Lower leg skin (tissue), 3 donors: ENCODE measurements around the gene ZFYVE19.

Experiments
- POLR2A ChIP-seq, 2 donors: fragments of 450-650 bp; IDR thresholded peaks; one replicate each; pipeline ENCODE4 v1.6.1; 2016 to 2017; ENCODE audit warnings: antibody characterized with exemption in 2 of 2, mild to moderate bottlenecking in 1 of 2, moderate library complexity in 1 of 2
- TF ChIP-seq, protein P1 (sequence below), 3 donors: fragments of 450-650 bp; IDR thresholded peaks; one replicate each; pipeline ENCODE4 v1.5.1; 2016; ENCODE audit warnings: antibody characterized with exemption in 3 of 3, mild to moderate bottlenecking in 3 of 3, moderate library complexity in 2 of 3

DNA sequence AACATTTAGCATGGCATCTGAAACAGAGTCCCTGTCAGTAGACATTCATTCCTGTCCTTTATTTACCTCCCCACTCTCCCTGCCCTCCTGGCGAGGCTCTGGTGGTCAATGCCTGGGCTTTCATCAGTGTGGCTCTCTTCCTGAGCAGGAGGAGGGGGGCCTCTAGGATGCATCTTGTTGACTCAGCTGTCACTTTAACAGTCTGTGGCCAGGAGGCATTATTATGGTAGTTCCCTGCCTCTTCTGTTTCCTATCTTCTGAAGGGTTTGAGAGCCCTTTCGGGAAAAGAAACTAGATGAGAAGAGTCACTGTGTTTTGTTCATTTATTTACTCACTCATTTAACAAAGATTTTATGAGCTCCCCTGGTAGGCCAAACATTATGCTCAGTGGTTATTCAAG lies 24.0 kb downstream of the ZFYVE19 start:
- TF ChIP-seq, protein P1, sequence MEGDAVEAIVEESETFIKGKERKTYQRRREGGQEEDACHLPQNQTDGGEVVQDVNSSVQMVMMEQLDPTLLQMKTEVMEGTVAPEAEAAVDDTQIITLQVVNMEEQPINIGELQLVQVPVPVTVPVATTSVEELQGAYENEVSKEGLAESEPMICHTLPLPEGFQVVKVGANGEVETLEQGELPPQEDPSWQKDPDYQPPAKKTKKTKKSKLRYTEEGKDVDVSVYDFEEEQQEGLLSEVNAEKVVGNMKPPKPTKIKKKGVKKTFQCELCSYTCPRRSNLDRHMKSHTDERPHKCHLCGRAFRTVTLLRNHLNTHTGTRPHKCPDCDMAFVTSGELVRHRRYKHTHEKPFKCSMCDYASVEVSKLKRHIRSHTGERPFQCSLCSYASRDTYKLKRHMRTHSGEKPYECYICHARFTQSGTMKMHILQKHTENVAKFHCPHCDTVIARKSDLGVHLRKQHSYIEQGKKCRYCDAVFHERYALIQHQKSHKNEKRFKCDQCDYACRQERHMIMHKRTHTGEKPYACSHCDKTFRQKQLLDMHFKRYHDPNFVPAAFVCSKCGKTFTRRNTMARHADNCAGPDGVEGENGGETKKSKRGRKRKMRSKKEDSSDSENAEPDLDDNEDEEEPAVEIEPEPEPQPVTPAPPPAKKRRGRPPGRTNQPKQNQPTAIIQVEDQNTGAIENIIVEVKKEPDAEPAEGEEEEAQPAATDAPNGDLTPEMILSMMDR (IDR thresholded peaks at IDR 0.05), result no peak
- no peak for TF ChIP-seq POLR2A (IDR thresholded peaks at IDR 0.05)
